Stimulated activated naive CD8-positive, alpha-beta T cell treated with anti-CD3 and anti-CD28 coated beads, Interleukin-15, Interleukin-2, amounts not matched to agents 100 ng/mL and 50 ng/mL, for 24 hours (primary cell): ENCODE results near the gene MRM3.
A peak's percentile ranks its signal among the peaks of the same experiment; 100 is the strongest.
"Not testable (repeated sequence)": the region's sequence is repeated elsewhere in the genome, so short reads cannot be mapped to it uniquely, and the experiment has no call there.

Experiments
- H3K27ac Mint-ChIP-seq: one replicate; pipeline ENCODE4 v1.8.0; 2021; ENCODE audit warnings: mild to moderate bottlenecking, mixed read lengths
- H3K27me3 Mint-ChIP-seq: one replicate; pipeline ENCODE4 v1.8.0; 2021; ENCODE audit warnings: mixed read lengths
- H3K36me3 Mint-ChIP-seq: one replicate; pipeline ENCODE4 v1.8.0; 2021; ENCODE audit warnings: low read depth, mixed read lengths
- H3K4me1 Mint-ChIP-seq: one replicate; pipeline ENCODE4 v1.8.0; 2021; ENCODE audit warnings: low read depth, mixed read lengths
- H3K4me3 Mint-ChIP-seq: one replicate; pipeline ENCODE4 v1.8.0; 2021; ENCODE audit warnings: mild to moderate bottlenecking, mixed read lengths
- H3K9me3 Mint-ChIP-seq: one replicate; pipeline ENCODE4 v1.8.0; 2021; ENCODE audit warnings: mixed read lengths

Gene MRM3

GRCh38 chr17:778096-778495 is 4.1 kb upstream of the MRM3 start:
- Mint-ChIP-seq H3K36me3 (peaks cover 71% of the 10 kb centered on the region), H3K4me1 (peaks cover 33% of the 10 kb centered on the region), H3K9me3 (no peaks in the 10 kb centered on the region), H3K27ac (peak overlapping the region; percentile 26), H3K27me3 (no peaks in the 10 kb centered on the region), H3K4me3 (no peak overlapping the region)

- Mint-ChIP-seq H3K9me3 (no peaks in the 10 kb centered on the region), H3K4me1 (peaks cover 39% of the 10 kb centered on the region), H3K4me3 (peak overlapping the region; percentile 97), H3K36me3 (peaks cover 49% of the 10 kb centered on the region), H3K27me3 (no peaks in the 10 kb centered on the region), H3K27ac (peak overlapping the region; percentile 82)
Observed at GRCh38 chr17:784143-784542, 2.0 kb downstream of the MRM3 start.

GRCh38 chr17:785901-786300 is 3.7 kb downstream of the MRM3 start:
- Mint-ChIP-seq H3K4me1 (peaks cover 34% of the 10 kb centered on the region), H3K36me3 (peaks cover 58% of the 10 kb centered on the region)
- H3K9me3 Mint-ChIP-seq, H3K4me3 Mint-ChIP-seq, H3K27ac Mint-ChIP-seq, H3K27me3 Mint-ChIP-seq: not testable (repeated sequence)

- H3K36me3 Mint-ChIP-seq, result peaks cover 66% of the 10 kb centered on the region
- H3K4me1 Mint-ChIP-seq, result peaks cover 27% of the 10 kb centered on the region
- H3K4me3 Mint-ChIP-seq, result no peak overlapping the region
- no peaks in the 10 kb centered on the region for H3K27me3 Mint-ChIP-seq
- no peaks in the 10 kb centered on the region for H3K9me3 Mint-ChIP-seq
- H3K27ac Mint-ChIP-seq, result no peak overlapping the region
Observed at GRCh38 chr17:787641-788221, 5.6 kb downstream of the MRM3 start.

GRCh38 chr17:788551-788950 is 6.4 kb downstream of the MRM3 start:
- Mint-ChIP-seq H3K4me3 (no peak overlapping the region), H3K9me3 (no peaks in the 10 kb centered on the region), H3K4me1 (peaks cover 19% of the 10 kb centered on the region), H3K27me3 (no peaks in the 10 kb centered on the region), H3K27ac (no peak overlapping the region), H3K36me3 (peaks cover 60% of the 10 kb centered on the region)

GRCh38 chr17:789160-789840 is 7.1 kb downstream of the MRM3 start:
- Mint-ChIP-seq H3K4me1 (peaks cover 11% of the 10 kb centered on the region), H3K36me3 (peaks cover 56% of the 10 kb centered on the region), H3K27me3 (no peaks in the 10 kb centered on the region), H3K27ac (no peak overlapping the region), H3K9me3 (no peaks in the 10 kb centered on the region), H3K4me3 (no peak overlapping the region)

- not testable (repeated sequence) for H3K4me3 Mint-ChIP-seq, H3K27me3 Mint-ChIP-seq, H3K27ac Mint-ChIP-seq, H3K9me3 Mint-ChIP-seq, H3K4me1 Mint-ChIP-seq
- H3K36me3 Mint-ChIP-seq, result peaks cover 51% of the 10 kb centered on the region
Observed at GRCh38 chr17:789931-790873, 8.0 kb downstream of the MRM3 start.

GRCh38 chr17:790874-791247 is 8.7 kb downstream of the MRM3 start:
- not testable (repeated sequence) for H3K4me3 Mint-ChIP-seq, H3K9me3 Mint-ChIP-seq, H3K4me1 Mint-ChIP-seq, H3K27ac Mint-ChIP-seq, H3K27me3 Mint-ChIP-seq
- peaks cover 51% of the 10 kb centered on the region for H3K36me3 Mint-ChIP-seq

GRCh38 chr17:791829-792228 is 9.7 kb downstream of the MRM3 start:
- Mint-ChIP-seq H3K4me3 (no peak overlapping the region), H3K27me3 (no peaks in the 10 kb centered on the region), H3K36me3 (peaks cover 47% of the 10 kb centered on the region), H3K27ac (no peak overlapping the region), H3K4me1 (peaks cover 5% of the 10 kb centered on the region), H3K9me3 (no peaks in the 10 kb centered on the region)

- Mint-ChIP-seq H3K4me3 (no peak overlapping the region), H3K9me3 (no peaks in the 10 kb centered on the region), H3K4me1 (peaks cover 5% of the 10 kb centered on the region), H3K27me3 (no peaks in the 10 kb centered on the region), H3K27ac (no peak overlapping the region), H3K36me3 (peaks cover 44% of the 10 kb centered on the region)
Observed at GRCh38 chr17:792277-792676, 10.1 kb downstream of the MRM3 start.

- no peaks in the 10 kb centered on the region for H3K27me3 Mint-ChIP-seq
- peaks cover 22% of the 10 kb centered on the region for H3K36me3 Mint-ChIP-seq
- no peak overlapping the region for H3K27ac Mint-ChIP-seq
- H3K4me1 Mint-ChIP-seq, result peaks cover 5% of the 10 kb centered on the region
- no peaks in the 10 kb centered on the region for H3K9me3 Mint-ChIP-seq
- no peak overlapping the region for H3K4me3 Mint-ChIP-seq
Observed at GRCh38 chr17:794876-795275, 12.7 kb downstream of the MRM3 start.

- Mint-ChIP-seq H3K36me3 (peaks cover 18% of the 10 kb centered on the region), H3K27ac (no peak overlapping the region), H3K4me1 (peaks cover 5% of the 10 kb centered on the region), H3K9me3 (no peaks in the 10 kb centered on the region), H3K4me3 (no peak overlapping the region), H3K27me3 (no peaks in the 10 kb centered on the region)
Observed at GRCh38 chr17:795276-795675, 13.1 kb downstream of the MRM3 start.

GRCh38 chr17:795721-796120 is 13.6 kb downstream of the MRM3 start:
- peaks cover 5% of the 10 kb centered on the region for H3K4me1 Mint-ChIP-seq
- peaks cover 17% of the 10 kb centered on the region for H3K36me3 Mint-ChIP-seq
- H3K4me3 Mint-ChIP-seq, result no peak overlapping the region
- H3K27ac Mint-ChIP-seq, result no peak overlapping the region
- no peaks in the 10 kb centered on the region for H3K9me3 Mint-ChIP-seq
- no peaks in the 10 kb centered on the region for H3K27me3 Mint-ChIP-seq

GRCh38 chr17:796609-797008 is 14.5 kb downstream of the MRM3 start:
- no peak overlapping the region for H3K4me3 Mint-ChIP-seq
- no peaks in the 10 kb centered on the region for H3K27me3 Mint-ChIP-seq
- H3K36me3 Mint-ChIP-seq, result peaks cover 8% of the 10 kb centered on the region
- H3K27ac Mint-ChIP-seq, result no peak overlapping the region
- H3K9me3 Mint-ChIP-seq, result no peaks in the 10 kb centered on the region
- H3K4me1 Mint-ChIP-seq, result peaks cover 5% of the 10 kb centered on the region

- Mint-ChIP-seq H3K27ac (no peak overlapping the region), H3K4me3 (no peak overlapping the region), H3K9me3 (no peaks in the 10 kb centered on the region)
Observed at GRCh38 chr17:797236-797840, 15.2 kb downstream of the MRM3 start.

More at GRCh38 chr17:797236-797840, 15.2 kb downstream of the MRM3 start:
- H3K4me1 Mint-ChIP-seq, result peaks cover 5% of the 10 kb centered on the region
- H3K27me3 Mint-ChIP-seq, result no peaks in the 10 kb centered on the region
- peaks cover 5% of the 10 kb centered on the region for H3K36me3 Mint-ChIP-seq
